Inferior parietal cortex (tissue), 1 donor: ENCODE results near the gene RIN3.

Experiments
- DNase-seq: peaks from one replicate; pipeline ENCODE4 v3.0.0-alpha.2; 2016; ENCODE audit errors: extremely low spot score

RIN3 gene

GRCh38 chr14:92646952-92647796, 133.6 kb downstream of the RIN3 start:
- DNase-seq = no peak

GRCh38 chr14:92647797-92648279, 134.3 kb downstream of the RIN3 start:
- DNase-seq = no peak

GRCh38 chr14:92649066-92649465, 135.5 kb downstream of the RIN3 start:
- DNase-seq = no peak

- peak; percentile 13 for DNase-seq
Measured at GRCh38 chr14:92649934-92650545, 136.5 kb downstream of the RIN3 start.

- DNase-seq = no peak
Measured at GRCh38 chr14:92650581-92651105, 137.1 kb downstream of the RIN3 start.

GRCh38 chr14:92651106-92651757, 137.7 kb downstream of the RIN3 start:
- DNase-seq = no peak

- no peak for DNase-seq
Measured at GRCh38 chr14:92651758-92652406, 138.3 kb downstream of the RIN3 start.

GRCh38 chr14:92652413-92653151, 139.0 kb downstream of the RIN3 start:
- no peak for DNase-seq

GRCh38 chr14:92653162-92653651, 139.6 kb downstream of the RIN3 start:
- DNase-seq = no peak

- DNase-seq = no peak
Measured at GRCh38 chr14:92654239-92654901, 140.8 kb downstream of the RIN3 start.

GRCh38 chr14:92655419-92656201, 142.0 kb downstream of the RIN3 start:
- no peak for DNase-seq

- no peak for DNase-seq
Measured at GRCh38 chr14:92656306-92657081, 142.9 kb downstream of the RIN3 start.

GRCh38 chr14:92657457-92658142, 144.0 kb downstream of the RIN3 start:
- no peak for DNase-seq

- DNase-seq = no peak
Measured at GRCh38 chr14:92658160-92658559, 144.6 kb downstream of the RIN3 start.

- no peak for DNase-seq
Measured at GRCh38 chr14:92658684-92659083, 145.1 kb downstream of the RIN3 start.

GRCh38 chr14:92659765-92660561, 146.4 kb downstream of the RIN3 start:
- DNase-seq = peak; percentile 19

GRCh38 chr14:92660571-92660970, 147.0 kb downstream of the RIN3 start:
- DNase-seq = no peak
